ENCODE results near the gene C9orf72. TPM values are rescaled to one million over a fixed set of nuclear protein-coding genes. Genes with fewer than 3 reads are reported as not detected.

Gene C9orf72
- total and polyA plus RNA-seq, 2 of the 8 experiments (the other 6 are each of a cell fraction or from before 2014, with no cell fraction given): 7.2 to 17.5 TPM

- TF ChIP-seq ATF2 (IDR thresholded peaks at IDR 0.05; ENCODE audit: low read length): 0 out of 2 replicates have a peak, but pooled peaks have one; percentile 12
- TF ChIP-seq SP2 (IDR thresholded peaks at IDR 0.05; ENCODE audit: low read length): no peak
- TF ChIP-seq ATF3 (IDR thresholded peaks at IDR 0.05; ENCODE audit: insufficient read depth, low read depth, low read length): no peak
- no peak for TF ChIP-seq FOSL1 (IDR thresholded peaks at IDR 0.05; ENCODE audit: insufficient read depth, low read depth, low read length)
- TF ChIP-seq YY1 (IDR thresholded peaks at IDR 0.05; ENCODE audit: low read depth, low read length): no peak
- peak; percentile 83 for TF ChIP-seq CREB1 (IDR thresholded peaks at IDR 0.05)
- no peak for TF ChIP-seq RNF2 (IDR thresholded peaks at IDR 0.05; ENCODE audit: borderline replicate concordance, low read depth, low read length, missing control alignments, poor library complexity, severe bottlenecking)
- no peak for TF ChIP-seq SAP30 (IDR thresholded peaks at IDR 0.05; ENCODE audit: insufficient read depth, insufficient replicate concordance, low read length)
- TF ChIP-seq TAF1 (IDR thresholded peaks at IDR 0.05; ENCODE audit: low read depth, low read length): peak; percentile 54
- peak; percentile 14 for TF ChIP-seq KDM4A (IDR thresholded peaks at IDR 0.05; ENCODE audit: low read depth, low read length, severe bottlenecking)
- no peak for TF ChIP-seq BRCA1 (IDR thresholded peaks at IDR 0.05; ENCODE audit: low read depth, low read length)
- peak; percentile 21; the same call in 1 of the 2 replicates for TF ChIP-seq E2F6 (IDR thresholded peaks at IDR 0.05)
- no peak for TF ChIP-seq JUND (IDR thresholded peaks at IDR 0.05; ENCODE audit: low read length)
- TF ChIP-seq RBBP5 (IDR thresholded peaks at IDR 0.05; ENCODE audit: borderline replicate concordance, low read depth, low read length): no peak; the same call in 1 of the 2 replicates
- no peak for TF ChIP-seq CBX5 (IDR thresholded peaks at IDR 0.05; ENCODE audit: low read depth, low read length)
- TF ChIP-seq POU5F1 (IDR thresholded peaks at IDR 0.05; ENCODE audit: low read depth, low read length): no peak
- TF ChIP-seq KDM5A (IDR thresholded peaks at IDR 0.05; ENCODE audit: low read length): no peak
- no peak for TF ChIP-seq NANOG (IDR thresholded peaks at IDR 0.05; ENCODE audit: insufficient read depth, low read depth, low read length, poor library complexity, severe bottlenecking)
- TF ChIP-seq BACH1 (IDR thresholded peaks at IDR 0.05; ENCODE audit: low read length): 0 out of 2 replicates have a peak, but pooled peaks have one; percentile 35
- no peak for TF ChIP-seq GTF2F1 (IDR thresholded peaks at IDR 0.05; ENCODE audit: borderline replicate concordance, low read depth, low read length)
- TF ChIP-seq TCF12 (IDR thresholded peaks at IDR 0.05; ENCODE audit: low read depth, low read length): no peak
Observed at GRCh38 chr9:27528076-27528885, 45.0 kb downstream of the C9orf72 start (continued).
